ENCODE data around the gene MXRA7.

DNA sequence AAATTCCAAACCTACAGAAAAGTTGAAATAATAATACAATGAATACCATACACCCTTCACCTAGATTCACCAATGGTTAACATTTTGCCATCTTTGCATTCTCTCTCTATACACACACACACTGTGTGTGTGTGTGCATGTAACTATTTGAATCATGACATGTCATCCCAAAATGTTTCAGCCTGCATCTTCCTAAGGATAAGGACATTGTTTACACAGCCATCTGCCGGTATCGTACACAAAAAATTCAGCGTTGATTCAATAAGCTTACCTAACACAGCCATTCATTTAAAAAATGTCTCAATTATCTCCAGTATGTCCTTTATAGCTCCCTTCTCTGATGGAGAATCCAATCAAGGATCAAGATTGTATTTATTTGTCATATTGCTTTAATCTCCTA is 3.9 kb downstream of the MXRA7 start:
- TF ChIP-seq, protein P1, sequence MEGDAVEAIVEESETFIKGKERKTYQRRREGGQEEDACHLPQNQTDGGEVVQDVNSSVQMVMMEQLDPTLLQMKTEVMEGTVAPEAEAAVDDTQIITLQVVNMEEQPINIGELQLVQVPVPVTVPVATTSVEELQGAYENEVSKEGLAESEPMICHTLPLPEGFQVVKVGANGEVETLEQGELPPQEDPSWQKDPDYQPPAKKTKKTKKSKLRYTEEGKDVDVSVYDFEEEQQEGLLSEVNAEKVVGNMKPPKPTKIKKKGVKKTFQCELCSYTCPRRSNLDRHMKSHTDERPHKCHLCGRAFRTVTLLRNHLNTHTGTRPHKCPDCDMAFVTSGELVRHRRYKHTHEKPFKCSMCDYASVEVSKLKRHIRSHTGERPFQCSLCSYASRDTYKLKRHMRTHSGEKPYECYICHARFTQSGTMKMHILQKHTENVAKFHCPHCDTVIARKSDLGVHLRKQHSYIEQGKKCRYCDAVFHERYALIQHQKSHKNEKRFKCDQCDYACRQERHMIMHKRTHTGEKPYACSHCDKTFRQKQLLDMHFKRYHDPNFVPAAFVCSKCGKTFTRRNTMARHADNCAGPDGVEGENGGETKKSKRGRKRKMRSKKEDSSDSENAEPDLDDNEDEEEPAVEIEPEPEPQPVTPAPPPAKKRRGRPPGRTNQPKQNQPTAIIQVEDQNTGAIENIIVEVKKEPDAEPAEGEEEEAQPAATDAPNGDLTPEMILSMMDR (IDR thresholded peaks at IDR 0.05) = no peak
- no peak for TF ChIP-seq EZH2phosphoT487 (IDR thresholded peaks at IDR 0.05)
